CD4-positive, alpha-beta T cell treated with Interleukin-4 for 1 hour (primary cell): Measurements from ENCODE around the gene RNF141.

ENCODE experiments used
- DNase-seq, 2 donors: peaks; one replicate each; pipeline ENCODE4 v3.0.0-alpha.2; 2020 to 2022

RNF141 gene

GRCh38 chr11:10540915-10541560 is at the start of gene RNF141:
Gene RNF141, minus strand, starts transcription at chr11:10541187. Its CDS starts 7,029 bp downstream, at chr11:10534158.
- peak; percentile 92 to 93 for DNase-seq

GRCh38 chr11:10590218-10590915 is 49.4 kb upstream of the RNF141 start:
- no peak for DNase-seq

- DNase-seq: no peak
Measured at GRCh38 chr11:10588904-10589303, 47.9 kb upstream of the RNF141 start.

- DNase-seq: no peak
Measured at GRCh38 chr11:10587995-10588394, 47.0 kb upstream of the RNF141 start.

GRCh38 chr11:10587388-10587787 is 46.4 kb upstream of the RNF141 start:
- DNase-seq: no peak

- no peak for DNase-seq
Measured at GRCh38 chr11:10584071-10584501, 43.1 kb upstream of the RNF141 start.

- DNase-seq: peak; percentile 14 to 76
Measured at GRCh38 chr11:10581481-10582019, 40.6 kb upstream of the RNF141 start.

GRCh38 chr11:10580623-10581022 is 39.6 kb upstream of the RNF141 start:
- no peak for DNase-seq

GRCh38 chr11:10579700-10580099 is 38.7 kb upstream of the RNF141 start:
- DNase-seq: no peak

- DNase-seq: no peak
Measured at GRCh38 chr11:10576035-10576398, 35.0 kb upstream of the RNF141 start.

- no peak for DNase-seq
Measured at GRCh38 chr11:10575346-10576034, 34.5 kb upstream of the RNF141 start.

GRCh38 chr11:10573556-10573955 is 32.6 kb upstream of the RNF141 start:
- DNase-seq: no peak

- no peak for DNase-seq
Measured at GRCh38 chr11:10573028-10573427, 32.0 kb upstream of the RNF141 start.

GRCh38 chr11:10572533-10572932 is 31.5 kb upstream of the RNF141 start:
- no peak for DNase-seq

- no peak for DNase-seq
Measured at GRCh38 chr11:10568486-10568941, 27.5 kb upstream of the RNF141 start, which contains the start of gene LYVE1. Gene LYVE1, minus strand, starts transcription at chr11:10568665. Its CDS starts 133 bp downstream, at chr11:10568532.

- no peak for DNase-seq
Measured at GRCh38 chr11:10567446-10567845, 26.5 kb upstream of the RNF141 start.

GRCh38 chr11:10566257-10566957 is 25.4 kb upstream of the RNF141 start:
- no peak for DNase-seq

GRCh38 chr11:10565493-10565892 is 24.5 kb upstream of the RNF141 start:
- DNase-seq: no peak

GRCh38 chr11:10564696-10565318 is 23.8 kb upstream of the RNF141 start:
- DNase-seq: no peak

- DNase-seq: no peak
Measured at GRCh38 chr11:10564030-10564429, 23.0 kb upstream of the RNF141 start.

GRCh38 chr11:10561947-10562346 is 21.0 kb upstream of the RNF141 start:
- DNase-seq: no peak
